Inflammatory macrophage treated with lipopolysaccharide for 1 hour (primary cell): ENCODE results near the gene LRRC23.
"Not testable (repeated sequence)": the region's sequence is repeated elsewhere in the genome, so short reads cannot be mapped to it uniquely, and the experiment has no call there.

Experiments used
- DNase-seq, 2 donors: peaks; one replicate each; pipeline ENCODE4 v3.0.0-alpha.2; 2020 to 2022

The LRRC23 gene

GRCh38 chr12:6873094-6874014 lies 31.3 kb upstream of the LRRC23 start, which contains the start of gene SPSB2:
Gene SPSB2 (minus strand): TSS chr12:6873303. CDS start chr12:6872901, 402 bp downstream.
- peak; percentile 95 to 99 for DNase-seq

GRCh38 chr12:6874015-6874368 lies 30.6 kb upstream of the LRRC23 start:
- DNase-seq: not testable (repeated sequence)

- not testable (repeated sequence) for DNase-seq
Observed at GRCh38 chr12:6879824-6880223, 24.8 kb upstream of the LRRC23 start.

GRCh38 chr12:6883252-6883651 lies 21.4 kb upstream of the LRRC23 start:
- DNase-seq: no peak

GRCh38 chr12:6883683-6884082 lies 20.9 kb upstream of the LRRC23 start:
- no peak for DNase-seq

GRCh38 chr12:6884539-6884938 lies 20.1 kb upstream of the LRRC23 start:
- no peak for DNase-seq

GRCh38 chr12:6886206-6886999 lies 18.2 kb upstream of the LRRC23 start:
- not testable (repeated sequence) for DNase-seq

- DNase-seq: peak; percentile 56 to 64
Observed at GRCh38 chr12:6887460-6887859, 17.2 kb upstream of the LRRC23 start.

GRCh38 chr12:6888360-6888759 lies 16.3 kb upstream of the LRRC23 start:
- no peak for DNase-seq

- not testable (repeated sequence) for DNase-seq
Observed at GRCh38 chr12:6888794-6889193, 15.8 kb upstream of the LRRC23 start.

- not testable (repeated sequence) for DNase-seq
Observed at GRCh38 chr12:6889775-6890573, 14.6 kb upstream of the LRRC23 start.

GRCh38 chr12:6890789-6891645 lies 13.6 kb upstream of the LRRC23 start:
- peak; percentile 95 to 99 for DNase-seq

- no peak for DNase-seq
Observed at GRCh38 chr12:6891646-6892001, 13.0 kb upstream of the LRRC23 start.

- not testable (repeated sequence) for DNase-seq
Observed at GRCh38 chr12:6892683-6893082, 11.9 kb upstream of the LRRC23 start.

- DNase-seq: peak; percentile 30 to 48
Observed at GRCh38 chr12:6894321-6894720, 10.3 kb upstream of the LRRC23 start.

GRCh38 chr12:6896846-6897435 lies 7.7 kb upstream of the LRRC23 start:
- DNase-seq: no peak

- DNase-seq: peak; percentile 44
Observed at GRCh38 chr12:6899427-6899826, 5.2 kb upstream of the LRRC23 start.

- peak; percentile 76 to 84 for DNase-seq
Observed at GRCh38 chr12:6899837-6900519, 4.6 kb upstream of the LRRC23 start.

GRCh38 chr12:6902448-6902847 lies 2.2 kb upstream of the LRRC23 start:
- no peak for DNase-seq

GRCh38 chr12:6903722-6904121 lies 900 bp upstream of the LRRC23 start:
- no peak for DNase-seq
